HG03097 (cell line): ENCODE measurements around the gene YIPF6.
A peak's percentile ranks its signal among the peaks of the same experiment; 100 is the strongest.
"Not testable (repeated sequence)": the region's sequence is repeated elsewhere in the genome, so short reads cannot be mapped to it uniquely, and the experiment has no call there.

Experiments used
- ATAC-seq: cut with Tn5 transposase; IDR thresholded peaks from one replicate; pipeline ENCODE4 v1.9.1; 2021; ENCODE audit not compliant: unreplicated experiment, low FRiP score

The YIPF6 gene

GRCh38 chrX:68498508-68499379 lies at the start of gene YIPF6:
Gene YIPF6, plus strand, starts transcription at chrX:68499051. Its CDS starts 16 bp downstream, at chrX:68499067.
- peak; percentile 95 for ATAC-seq

DNA sequence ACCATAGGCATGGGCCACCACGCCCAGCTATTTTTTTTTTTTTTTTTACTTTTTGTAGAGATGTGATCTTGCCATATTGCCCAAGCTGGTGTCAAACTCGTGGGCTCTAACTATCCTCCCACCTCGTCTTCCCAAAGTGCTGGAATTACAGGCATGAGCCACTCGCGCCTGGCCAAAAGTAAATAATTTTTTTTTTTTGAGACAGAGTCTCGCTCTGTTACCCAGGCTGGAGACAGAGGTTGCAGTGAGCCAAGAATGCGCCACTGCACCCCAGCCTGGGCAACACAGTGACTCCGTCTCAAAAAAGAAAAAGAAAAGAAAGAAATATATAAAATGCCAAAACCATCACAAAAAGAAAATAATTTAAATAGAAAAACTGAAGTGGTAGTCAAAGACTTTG lies 47.1 kb upstream of the YIPF6 start:
- ATAC-seq, result no peak

- no peak for ATAC-seq
Observed at GRCh38 chrX:68454476-68455150, 44.2 kb upstream of the YIPF6 start.

DNA sequence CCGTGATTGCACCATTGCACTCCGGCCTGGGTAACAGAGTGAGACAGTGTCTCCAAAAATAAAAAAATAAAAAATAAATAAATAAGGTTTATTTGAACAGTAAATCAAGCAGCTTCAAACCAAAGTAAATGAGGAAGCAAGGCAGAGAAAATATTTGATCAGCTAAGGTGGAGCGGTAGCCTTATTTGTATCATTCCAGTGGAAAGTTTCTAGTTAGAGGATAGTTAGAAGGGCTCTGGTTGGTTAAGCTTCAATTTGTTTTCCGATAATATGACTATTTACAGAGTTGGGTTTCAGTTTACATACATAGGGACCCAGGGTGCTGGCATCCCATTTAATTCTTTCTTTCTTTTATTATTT lies 43.7 kb upstream of the YIPF6 start:
- no peak for ATAC-seq

DNA sequence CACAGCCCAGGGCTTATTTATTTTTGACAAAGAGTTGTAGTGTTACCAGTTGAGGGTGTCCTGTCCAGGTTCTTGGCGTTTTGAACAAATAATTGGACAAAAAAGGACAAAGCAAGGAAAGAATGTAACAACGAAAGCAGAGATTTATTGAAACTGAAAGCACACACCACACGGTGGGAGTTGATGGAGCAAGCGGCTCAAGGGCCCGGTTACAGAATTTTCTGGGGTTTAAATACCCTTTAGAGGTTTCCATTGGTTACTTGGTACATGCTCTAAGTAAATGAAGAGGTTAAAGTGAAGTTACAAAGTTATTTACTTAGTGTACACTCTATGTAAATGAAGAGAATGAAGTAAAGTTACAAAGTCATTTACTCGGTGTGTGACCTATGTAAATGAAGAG lies 37.8 kb upstream of the YIPF6 start:
- ATAC-seq, result no peak

DNA sequence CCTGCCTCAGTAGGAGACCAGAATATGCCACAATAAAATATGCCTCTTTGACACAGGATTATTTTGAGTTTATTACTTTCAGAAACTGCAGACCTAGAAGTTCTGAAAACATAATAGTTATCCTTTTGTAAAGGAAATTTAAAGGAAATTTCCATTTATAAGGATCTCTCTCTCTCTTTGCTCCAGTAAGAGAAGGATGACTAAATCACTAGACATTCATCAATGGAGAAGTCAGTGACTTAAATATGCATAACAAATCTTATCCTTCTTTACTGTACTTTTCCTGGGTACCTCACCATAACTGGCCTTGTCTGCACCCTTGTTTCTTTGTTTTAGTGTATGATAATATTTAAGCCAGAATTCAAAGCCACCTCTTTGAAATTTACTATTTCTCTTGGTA lies 37.3 kb upstream of the YIPF6 start:
- no peak for ATAC-seq

DNA sequence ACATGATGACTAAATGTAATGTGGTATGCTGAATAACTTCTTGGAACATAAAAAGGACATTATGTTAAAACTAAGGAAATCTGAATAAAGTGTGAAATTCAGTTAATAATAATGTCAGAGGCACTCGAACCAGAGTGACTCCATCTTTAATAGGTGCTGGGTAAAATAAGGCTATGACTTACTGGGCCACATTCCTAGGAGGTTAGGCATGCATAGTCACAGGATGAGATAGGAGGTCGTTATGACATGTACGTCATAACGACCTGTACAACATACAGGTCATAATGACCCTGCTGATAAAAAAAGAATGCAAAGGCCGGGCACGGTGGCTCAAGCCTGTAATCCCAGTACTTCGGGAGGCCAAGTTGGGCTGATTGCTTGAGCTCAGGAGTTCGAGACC lies 36.7 kb upstream of the YIPF6 start:
- ATAC-seq, result no peak

GRCh38 chrX:68462653-68463052 lies 36.2 kb upstream of the YIPF6 start:
- ATAC-seq, result no peak

DNA sequence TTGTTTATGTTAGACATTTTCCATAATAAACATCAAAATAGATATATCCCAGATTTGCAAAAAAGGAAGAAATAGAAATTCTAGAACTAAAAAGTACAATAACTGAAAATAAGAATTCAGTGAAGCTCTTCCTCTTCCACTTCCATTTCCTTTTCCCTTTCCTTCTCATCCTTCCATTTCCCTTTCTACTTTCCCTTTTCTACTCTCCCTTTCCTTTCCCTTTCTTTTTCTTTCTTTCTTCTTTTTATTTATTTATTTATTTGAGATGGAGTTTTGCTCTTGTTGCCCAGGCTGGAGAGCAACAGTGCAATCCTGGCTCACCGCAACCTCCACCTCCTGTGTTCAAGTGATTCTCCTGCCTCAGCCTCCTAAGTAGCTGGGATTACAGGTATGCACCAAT lies 35.0 kb upstream of the YIPF6 start:
- no peak for ATAC-seq

DNA sequence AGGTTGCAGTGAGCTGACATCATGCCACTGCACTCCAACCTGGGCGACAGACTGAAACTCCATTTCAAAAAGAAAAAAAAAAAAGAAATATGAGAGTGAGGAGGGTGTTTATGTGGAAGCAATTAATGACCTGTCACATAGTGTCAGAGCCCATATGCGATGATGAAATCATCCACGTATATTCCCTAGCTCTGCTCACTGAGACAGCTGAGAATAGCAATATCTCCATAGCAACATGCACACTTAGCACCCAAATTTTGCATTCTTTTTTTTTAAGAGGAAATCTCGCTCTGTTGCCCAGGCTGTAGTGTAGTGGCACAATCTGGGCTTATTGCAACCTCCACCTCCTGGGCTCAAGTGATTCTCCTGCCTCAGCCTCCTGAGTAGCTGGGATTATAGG lies 34.1 kb upstream of the YIPF6 start:
- ATAC-seq, result no peak

DNA sequence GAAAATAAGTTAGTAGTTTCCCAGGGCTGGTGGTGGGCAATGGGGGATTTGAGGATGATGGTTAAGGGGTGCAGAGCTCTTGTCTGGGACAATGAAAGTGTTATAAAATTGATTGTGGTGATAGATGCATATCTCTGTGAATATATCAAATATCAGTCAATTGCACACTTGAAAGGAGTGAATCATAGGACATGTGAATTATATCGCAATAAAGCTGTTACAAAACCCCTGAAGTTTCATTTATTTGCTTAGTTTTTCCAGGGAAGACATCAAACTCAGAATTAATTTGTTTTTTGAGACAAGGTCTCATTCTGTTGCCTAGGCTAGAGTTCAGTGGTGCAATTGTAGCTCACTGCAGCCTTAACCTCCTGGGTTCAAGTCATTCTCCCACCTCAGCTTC lies 17.9 kb upstream of the YIPF6 start:
- ATAC-seq, result no peak

- ATAC-seq, result not testable (repeated sequence)
Observed at GRCh38 chrX:68486198-68486597, 12.7 kb upstream of the YIPF6 start.

GRCh38 chrX:68487254-68487653 lies 11.6 kb upstream of the YIPF6 start:
- no peak for ATAC-seq

- ATAC-seq, result no peak
Observed at GRCh38 chrX:68487924-68488323, 10.9 kb upstream of the YIPF6 start.

DNA sequence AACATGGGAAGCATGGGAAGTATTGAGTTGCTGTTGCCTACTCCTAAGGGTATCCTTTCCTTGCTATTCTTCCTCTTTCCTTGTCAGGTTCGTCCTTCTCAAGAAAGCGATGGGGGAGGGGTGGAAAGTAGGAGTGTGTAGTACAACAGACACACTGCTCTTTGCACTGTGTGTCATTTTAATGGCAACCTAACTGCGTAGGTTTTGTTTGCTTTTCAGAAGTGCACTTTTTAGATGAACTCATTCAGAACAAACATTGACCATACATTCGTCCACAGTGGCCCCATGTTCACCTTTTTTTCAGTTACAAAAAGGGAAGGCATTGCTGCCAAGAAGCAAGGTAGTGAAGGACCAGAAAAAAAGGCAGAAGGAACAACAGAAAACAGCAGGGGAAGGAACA lies 10.2 kb upstream of the YIPF6 start:
- ATAC-seq, result no peak

DNA sequence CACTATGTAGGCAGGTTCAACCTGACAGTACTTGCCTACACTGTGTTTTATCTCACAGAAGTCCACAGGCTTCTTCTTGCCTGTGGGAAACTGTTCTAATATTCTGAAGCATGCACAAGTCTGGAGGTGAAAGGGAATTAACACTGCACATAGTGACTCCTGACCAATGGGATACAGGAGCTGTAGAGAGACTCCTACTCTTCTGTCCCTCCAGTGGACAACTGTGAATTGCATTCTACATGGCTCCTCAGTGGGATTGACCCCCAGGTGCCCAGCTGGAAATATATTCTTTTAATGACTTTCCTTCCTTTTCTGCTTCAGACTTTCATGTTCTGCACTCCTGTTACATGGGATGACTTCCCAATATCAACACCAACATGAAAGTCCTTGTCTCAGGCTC lies 8.2 kb upstream of the YIPF6 start:
- peak; percentile 61 for ATAC-seq

GRCh38 chrX:68492583-68492982 lies 6.3 kb upstream of the YIPF6 start:
- ATAC-seq, result no peak

DNA sequence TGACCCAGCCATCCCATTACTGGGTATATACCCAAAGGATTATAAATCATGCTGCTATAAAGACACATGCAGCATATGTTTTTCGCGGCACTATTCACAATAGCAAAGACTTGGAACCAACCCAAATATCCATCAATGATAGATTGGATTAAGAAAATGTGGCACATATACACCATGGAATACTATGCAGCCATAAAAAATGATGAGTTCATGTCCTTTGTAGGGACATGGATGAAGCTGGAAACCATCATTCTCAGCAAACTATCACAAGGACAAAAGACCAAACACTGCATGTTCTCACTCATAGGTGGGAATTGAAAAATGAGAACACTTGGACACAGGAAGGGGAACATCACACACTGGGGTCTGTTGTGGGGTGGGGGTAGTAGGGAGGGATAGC lies 5.1 kb upstream of the YIPF6 start:
- not testable (repeated sequence) for ATAC-seq

GRCh38 chrX:68498044-68498507 lies 775 bp upstream of the YIPF6 start:
- ATAC-seq, result no peak

GRCh38 chrX:68499543-68500504 lies 973 bp downstream of the YIPF6 start:
- ATAC-seq, result no peak
